GM23338 (cell line): Measurements from ENCODE around the gene PHAX. TPM values are rescaled to one million over a fixed set of nuclear protein-coding genes. Genes with fewer than 3 reads are reported as not detected.

Experiments used
- ATAC-seq: fragments of 200-7000 bp; cut with Tn5 transposase; 3 replicates; pipeline ENCODE4 v1.9.1; 2020
- DNase-seq: peaks from one replicate; pipeline ENCODE4 v3.0.0-alpha.2; 2015; ENCODE audit warnings: low spot score
- H2AFZ ChIP-seq: fragments of 200-600 bp; sonication (generic); 2 replicates; pipeline ENCODE4 v1.8.0; 2016; ENCODE audit warnings: antibody characterized with exemption, mild to moderate bottlenecking, moderate library complexity
- H3F3A ChIP-seq: fragments of 200-600 bp; sonication (generic); replicated peaks from 2 replicates; pipeline ENCODE4 v1.8.0; 2017; ENCODE audit warnings: antibody characterized with exemption, mixed run types, low read depth
- H3K27ac ChIP-seq: fragments of 200-600 bp; sonication (generic); 2 replicates; pipeline ENCODE4 v1.6.1; 2016; ENCODE audit warnings: low read depth
- H3K27me3 ChIP-seq: fragments of 200-600 bp; sonication (generic); 2 replicates; pipeline ENCODE4 v1.8.0; 2016; ENCODE audit warnings: mild to moderate bottlenecking, mixed run types, moderate library complexity; ENCODE audit not compliant: insufficient read depth
- H3K36me3 ChIP-seq: fragments of 200-600 bp; sonication (generic); 2 replicates; pipeline ENCODE4 v1.8.0; 2016; ENCODE audit warnings: mild to moderate bottlenecking; ENCODE audit not compliant: insufficient read depth
- H3K4me1 ChIP-seq: fragments of 200-600 bp; sonication (generic); 2 replicates; pipeline ENCODE4 v1.8.0; 2016; ENCODE audit warnings: mild to moderate bottlenecking, moderate library complexity; ENCODE audit not compliant: insufficient read depth
- H3K4me2 ChIP-seq: fragments of 200-600 bp; sonication (generic); 2 replicates; pipeline ENCODE4 v1.7.1; 2017; ENCODE audit warnings: mixed run types
- H3K4me3 ChIP-seq: fragments of 200-600 bp; sonication (generic); 2 replicates; pipeline ENCODE4 v1.6.1; 2016; ENCODE audit warnings: mixed run types
- H3K79me2 ChIP-seq: fragments of 200-600 bp; sonication (generic); replicated peaks from 2 replicates; pipeline ENCODE4 v1.8.0; 2017; ENCODE audit warnings: mild to moderate bottlenecking; ENCODE audit not compliant: insufficient read depth
- H3K9me2 ChIP-seq: fragments of 200-600 bp; sonication (generic); 2 replicates; pipeline ENCODE4 v1.8.0; 2017; ENCODE audit not compliant: insufficient read depth
- H4K20me1 ChIP-seq: fragments of 200-600 bp; sonication (generic); replicated peaks from 2 replicates; pipeline ENCODE4 v1.8.0; 2017; ENCODE audit warnings: mild to moderate bottlenecking; ENCODE audit not compliant: insufficient read depth
- H3K27ac Mint-ChIP-seq: 2 replicates; pipeline ENCODE4 v1.8.0; 2020; ENCODE audit warnings: inconsistent platforms, mild to moderate bottlenecking, moderate library complexity, mixed read lengths
- H3K27me3 Mint-ChIP-seq: 3 replicates; pipeline ENCODE4 v1.8.0; 2022; ENCODE audit warnings: low read depth, mild to moderate bottlenecking, moderate library complexity, mixed read lengths, inconsistent platforms; ENCODE audit not compliant: insufficient read depth, poor library complexity
- H3K36me3 Mint-ChIP-seq: 3 replicates; pipeline ENCODE4 v1.8.0; 2021; ENCODE audit warnings: low read depth, mild to moderate bottlenecking, inconsistent platforms, moderate library complexity, mixed read lengths
- H3K4me1 Mint-ChIP-seq: 3 replicates; pipeline ENCODE4 v1.8.0; 2020; ENCODE audit warnings: mild to moderate bottlenecking, inconsistent platforms, mixed read lengths
- H3K4me3 Mint-ChIP-seq: 3 replicates; pipeline ENCODE4 v1.8.0; 2021; ENCODE audit warnings: moderate library complexity, mild to moderate bottlenecking, inconsistent platforms, mixed read lengths
- H3K9me3 Mint-ChIP-seq: 3 replicates; pipeline ENCODE4 v1.8.0; 2020; ENCODE audit warnings: moderate library complexity, mild to moderate bottlenecking, inconsistent platforms, mixed read lengths
- CREB1 ChIP-seq: fragments of 250-450 bp; sonication (Bioruptor Pico); IDR thresholded peaks from 2 replicates; pipeline ENCODE4 v1.5.0; 2020; ENCODE audit warnings: low read depth, mild to moderate bottlenecking, moderate library complexity
- EZH2 ChIP-seq: fragments of 200-600 bp; sonication (generic); IDR thresholded peaks from one replicate; pipeline ENCODE4 v1.8.0; 2017; ENCODE audit warnings: antibody characterized with exemption, mild to moderate bottlenecking, low read depth; ENCODE audit not compliant: unreplicated experiment
- EZH2phosphoT487 ChIP-seq: fragments of 200-600 bp; sonication (generic); IDR thresholded peaks from one replicate; pipeline ENCODE4 v1.8.1; 2018; ENCODE audit warnings: antibody characterized with exemption; ENCODE audit not compliant: unreplicated experiment
- JUNB ChIP-seq: IDR thresholded peaks from one replicate; pipeline ENCODE4 v1.6.1; 2016; ENCODE audit warnings: antibody characterized with exemption; ENCODE audit not compliant: unreplicated experiment
- NANOG ChIP-seq: IDR thresholded peaks from 2 replicates; pipeline ENCODE4 v1.6.1; 2016; ENCODE audit warnings: antibody characterized with exemption, borderline replicate concordance
- STAT1 ChIP-seq: IDR thresholded peaks from one replicate; pipeline ENCODE4 v1.6.1; 2016; ENCODE audit warnings: antibody characterized with exemption; ENCODE audit not compliant: unreplicated experiment
- ZNF114 ChIP-seq: fragments of 250-450 bp; sonication (Bioruptor Pico); IDR thresholded peaks from 2 replicates; pipeline ENCODE4 v1.5.0; 2020; ENCODE audit warnings: mild to moderate bottlenecking, moderate library complexity
- ZNF331 ChIP-seq: fragments of 250-450 bp; sonication (Bioruptor Pico); IDR thresholded peaks from 2 replicates; pipeline ENCODE4 v1.5.0; 2020; ENCODE audit warnings: low read depth, mild to moderate bottlenecking, moderate library complexity
- polyA plus RNA-seq: library from polyadenylated mRNA; unstranded; fragments of >200 nt; fragmentation: Nextera tagmentation; extraction: Ambion mirVana; gene quantifications from 2 replicates; pipeline ENCODE4 v1.2.1, GENCODE V29; 2016
- total RNA-seq: library from RNA; depleted of rRNA; stranded (reverse); fragments of >200 nt; shearing (Covaris generic); gene quantifications from 2 replicates; pipeline ENCODE4 v1.2.3, GENCODE V29; 2014
- TF ChIP-seq, protein P1 (sequence below): IDR thresholded peaks from one replicate; pipeline ENCODE4 v1.6.1; 2018; ENCODE audit warnings: antibody characterized with exemption; ENCODE audit not compliant: unreplicated experiment
- TF ChIP-seq, protein P2 (sequence below), 2 experiments: fragments of 200-600 bp in 1 of 2; sonication (generic) in 1 of 2; conservative IDR thresholded peaks; 2 replicates each; pipeline versions ENCODE4 v1.5.1 to v1.6.1; 2016 to 2017; ENCODE audit warnings: antibody characterized with exemption in 2 of 2, low read depth in 2 of 2, mild to moderate bottlenecking in 2 of 2, moderate library complexity in 1 of 2
- TF ChIP-seq, protein P3 (sequence below): IDR thresholded peaks from 2 replicates; pipeline ENCODE4 v1.6.1; 2016; ENCODE audit warnings: antibody characterized with exemption

PHAX gene
- total and polyA plus RNA-seq, 2 experiments from 2014 or later = 75.9 to 140 TPM

DNA sequence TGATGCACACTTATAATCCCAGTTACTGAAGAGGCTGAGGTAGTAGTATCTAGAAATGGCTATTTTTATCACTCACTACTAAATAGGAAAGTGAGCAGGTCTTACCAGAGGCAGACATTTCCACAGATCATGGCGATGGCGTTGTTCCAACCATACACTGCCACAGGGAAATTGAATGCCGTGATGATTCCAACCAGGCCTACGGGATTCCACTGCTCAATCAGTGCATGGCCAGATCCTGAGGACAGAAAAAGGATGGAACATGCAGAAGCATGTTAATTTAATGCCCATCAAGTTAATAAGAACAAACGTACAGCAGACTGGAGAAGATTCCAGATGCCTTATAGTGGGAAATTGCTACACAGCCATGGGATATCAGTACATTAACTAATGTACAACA, 23.8 kb upstream of the PHAX start (continued):
- TF ChIP-seq, protein P1, sequence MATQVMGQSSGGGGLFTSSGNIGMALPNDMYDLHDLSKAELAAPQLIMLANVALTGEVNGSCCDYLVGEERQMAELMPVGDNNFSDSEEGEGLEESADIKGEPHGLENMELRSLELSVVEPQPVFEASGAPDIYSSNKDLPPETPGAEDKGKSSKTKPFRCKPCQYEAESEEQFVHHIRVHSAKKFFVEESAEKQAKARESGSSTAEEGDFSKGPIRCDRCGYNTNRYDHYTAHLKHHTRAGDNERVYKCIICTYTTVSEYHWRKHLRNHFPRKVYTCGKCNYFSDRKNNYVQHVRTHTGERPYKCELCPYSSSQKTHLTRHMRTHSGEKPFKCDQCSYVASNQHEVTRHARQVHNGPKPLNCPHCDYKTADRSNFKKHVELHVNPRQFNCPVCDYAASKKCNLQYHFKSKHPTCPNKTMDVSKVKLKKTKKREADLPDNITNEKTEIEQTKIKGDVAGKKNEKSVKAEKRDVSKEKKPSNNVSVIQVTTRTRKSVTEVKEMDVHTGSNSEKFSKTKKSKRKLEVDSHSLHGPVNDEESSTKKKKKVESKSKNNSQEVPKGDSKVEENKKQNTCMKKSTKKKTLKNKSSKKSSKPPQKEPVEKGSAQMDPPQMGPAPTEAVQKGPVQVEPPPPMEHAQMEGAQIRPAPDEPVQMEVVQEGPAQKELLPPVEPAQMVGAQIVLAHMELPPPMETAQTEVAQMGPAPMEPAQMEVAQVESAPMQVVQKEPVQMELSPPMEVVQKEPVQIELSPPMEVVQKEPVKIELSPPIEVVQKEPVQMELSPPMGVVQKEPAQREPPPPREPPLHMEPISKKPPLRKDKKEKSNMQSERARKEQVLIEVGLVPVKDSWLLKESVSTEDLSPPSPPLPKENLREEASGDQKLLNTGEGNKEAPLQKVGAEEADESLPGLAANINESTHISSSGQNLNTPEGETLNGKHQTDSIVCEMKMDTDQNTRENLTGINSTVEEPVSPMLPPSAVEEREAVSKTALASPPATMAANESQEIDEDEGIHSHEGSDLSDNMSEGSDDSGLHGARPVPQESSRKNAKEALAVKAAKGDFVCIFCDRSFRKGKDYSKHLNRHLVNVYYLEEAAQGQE = no peak
- TF ChIP-seq EZH2 (no peak), EZH2phosphoT487 (no peak), CREB1 (no peak), ZNF114 (CRISPR knock-in tag) (no peak)
- TF ChIP-seq, protein P2, sequence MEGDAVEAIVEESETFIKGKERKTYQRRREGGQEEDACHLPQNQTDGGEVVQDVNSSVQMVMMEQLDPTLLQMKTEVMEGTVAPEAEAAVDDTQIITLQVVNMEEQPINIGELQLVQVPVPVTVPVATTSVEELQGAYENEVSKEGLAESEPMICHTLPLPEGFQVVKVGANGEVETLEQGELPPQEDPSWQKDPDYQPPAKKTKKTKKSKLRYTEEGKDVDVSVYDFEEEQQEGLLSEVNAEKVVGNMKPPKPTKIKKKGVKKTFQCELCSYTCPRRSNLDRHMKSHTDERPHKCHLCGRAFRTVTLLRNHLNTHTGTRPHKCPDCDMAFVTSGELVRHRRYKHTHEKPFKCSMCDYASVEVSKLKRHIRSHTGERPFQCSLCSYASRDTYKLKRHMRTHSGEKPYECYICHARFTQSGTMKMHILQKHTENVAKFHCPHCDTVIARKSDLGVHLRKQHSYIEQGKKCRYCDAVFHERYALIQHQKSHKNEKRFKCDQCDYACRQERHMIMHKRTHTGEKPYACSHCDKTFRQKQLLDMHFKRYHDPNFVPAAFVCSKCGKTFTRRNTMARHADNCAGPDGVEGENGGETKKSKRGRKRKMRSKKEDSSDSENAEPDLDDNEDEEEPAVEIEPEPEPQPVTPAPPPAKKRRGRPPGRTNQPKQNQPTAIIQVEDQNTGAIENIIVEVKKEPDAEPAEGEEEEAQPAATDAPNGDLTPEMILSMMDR (conservative IDR thresholded peaks at IDR 0.05; ENCODE audit: low read depth in 2 of 2) = no peak

DNA sequence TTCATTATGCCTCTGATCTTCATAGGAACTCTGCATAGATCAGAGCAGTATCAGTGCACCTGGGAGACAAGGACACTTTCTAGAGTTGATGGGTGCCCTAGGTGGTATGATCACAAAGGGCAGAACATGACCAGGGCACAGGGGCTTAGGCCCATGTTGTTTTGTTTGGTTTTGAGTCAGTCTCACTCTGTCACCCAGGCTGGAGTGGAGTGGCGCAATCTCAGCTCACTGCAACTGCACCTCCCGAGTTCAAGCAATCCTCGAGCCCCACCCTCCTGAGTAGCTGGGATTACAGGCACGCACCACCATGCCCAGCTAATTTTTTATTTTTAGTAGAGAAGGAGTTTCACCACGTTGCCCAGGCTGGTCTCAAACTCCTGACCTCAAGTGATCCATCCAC, 23.3 kb upstream of the PHAX start:
- TF ChIP-seq, protein P3, sequence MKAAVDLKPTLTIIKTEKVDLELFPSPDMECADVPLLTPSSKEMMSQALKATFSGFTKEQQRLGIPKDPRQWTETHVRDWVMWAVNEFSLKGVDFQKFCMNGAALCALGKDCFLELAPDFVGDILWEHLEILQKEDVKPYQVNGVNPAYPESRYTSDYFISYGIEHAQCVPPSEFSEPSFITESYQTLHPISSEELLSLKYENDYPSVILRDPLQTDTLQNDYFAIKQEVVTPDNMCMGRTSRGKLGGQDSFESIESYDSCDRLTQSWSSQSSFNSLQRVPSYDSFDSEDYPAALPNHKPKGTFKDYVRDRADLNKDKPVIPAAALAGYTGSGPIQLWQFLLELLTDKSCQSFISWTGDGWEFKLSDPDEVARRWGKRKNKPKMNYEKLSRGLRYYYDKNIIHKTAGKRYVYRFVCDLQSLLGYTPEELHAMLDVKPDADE = no peak
- TF ChIP-seq, protein P1 = no peak
- TF ChIP-seq EZH2 = no peak
- no peak for TF ChIP-seq ZNF114 (CRISPR knock-in tag)
- TF ChIP-seq CREB1 = no peak
- TF ChIP-seq, protein P2 (conservative IDR thresholded peaks at IDR 0.05; ENCODE audit: low read depth in 2 of 2) = no peak
- no peak for TF ChIP-seq ZNF331 (CRISPR knock-in tag)
- TF ChIP-seq STAT1 = no peak
- TF ChIP-seq NANOG = no peak
- TF ChIP-seq JUNB = no peak
- ATAC-seq (no peak), DNase-seq (no peak)
- peaks cover 14% of the 10 kb centered on the region; the same call in 1 of the 2 replicates for H4K20me1 ChIP-seq
- H3K4me3 ChIP-seq = no peak overlapping the region
- no peaks in the 10 kb centered on the region for H3K4me1 ChIP-seq
- Mint-ChIP-seq H3K27me3 (no peaks in the 10 kb centered on the region), H3K4me1 (no peaks in the 10 kb centered on the region), H3K27ac (no peak overlapping the region), H3K9me3 (no peaks in the 10 kb centered on the region), H3K36me3 (peaks cover 89% of the 10 kb centered on the region), H3K4me3 (no peak overlapping the region)
- H3K4me2 ChIP-seq = no peak overlapping the region
- H3K79me2 ChIP-seq = no peaks in the 10 kb centered on the region
- H3K27me3 ChIP-seq = no peaks in the 10 kb centered on the region
- H2AFZ ChIP-seq = no peak overlapping the region
- no peaks in the 10 kb centered on the region for H3F3A ChIP-seq
- no peak overlapping the region for H3K27ac ChIP-seq
- peaks cover 72% of the 10 kb centered on the region for H3K36me3 ChIP-seq
- no peaks in the 10 kb centered on the region for H3K9me2 ChIP-seq
